ENCODE data around the gene CD86.

DNA sequence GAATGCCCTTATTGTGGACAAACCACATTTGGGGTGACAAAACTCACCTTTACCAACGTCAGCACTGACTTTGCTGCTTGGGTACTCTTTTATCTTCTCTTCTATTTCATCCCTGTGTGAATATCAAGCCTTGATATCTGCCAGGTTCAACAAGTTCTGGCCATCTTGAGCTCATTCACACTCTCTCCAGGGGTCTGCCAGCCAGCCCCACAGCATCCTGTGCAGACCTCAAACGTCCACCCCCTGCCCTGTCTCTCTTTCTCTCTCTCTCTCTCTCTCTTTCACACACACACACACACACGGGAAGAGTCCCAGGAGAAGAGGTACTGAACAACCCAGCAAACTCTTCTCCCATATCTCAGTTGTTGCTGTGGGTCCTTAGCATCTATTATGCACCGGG, 43.8 kb upstream of the CD86 start:
- TF ChIP-seq, protein P1, sequence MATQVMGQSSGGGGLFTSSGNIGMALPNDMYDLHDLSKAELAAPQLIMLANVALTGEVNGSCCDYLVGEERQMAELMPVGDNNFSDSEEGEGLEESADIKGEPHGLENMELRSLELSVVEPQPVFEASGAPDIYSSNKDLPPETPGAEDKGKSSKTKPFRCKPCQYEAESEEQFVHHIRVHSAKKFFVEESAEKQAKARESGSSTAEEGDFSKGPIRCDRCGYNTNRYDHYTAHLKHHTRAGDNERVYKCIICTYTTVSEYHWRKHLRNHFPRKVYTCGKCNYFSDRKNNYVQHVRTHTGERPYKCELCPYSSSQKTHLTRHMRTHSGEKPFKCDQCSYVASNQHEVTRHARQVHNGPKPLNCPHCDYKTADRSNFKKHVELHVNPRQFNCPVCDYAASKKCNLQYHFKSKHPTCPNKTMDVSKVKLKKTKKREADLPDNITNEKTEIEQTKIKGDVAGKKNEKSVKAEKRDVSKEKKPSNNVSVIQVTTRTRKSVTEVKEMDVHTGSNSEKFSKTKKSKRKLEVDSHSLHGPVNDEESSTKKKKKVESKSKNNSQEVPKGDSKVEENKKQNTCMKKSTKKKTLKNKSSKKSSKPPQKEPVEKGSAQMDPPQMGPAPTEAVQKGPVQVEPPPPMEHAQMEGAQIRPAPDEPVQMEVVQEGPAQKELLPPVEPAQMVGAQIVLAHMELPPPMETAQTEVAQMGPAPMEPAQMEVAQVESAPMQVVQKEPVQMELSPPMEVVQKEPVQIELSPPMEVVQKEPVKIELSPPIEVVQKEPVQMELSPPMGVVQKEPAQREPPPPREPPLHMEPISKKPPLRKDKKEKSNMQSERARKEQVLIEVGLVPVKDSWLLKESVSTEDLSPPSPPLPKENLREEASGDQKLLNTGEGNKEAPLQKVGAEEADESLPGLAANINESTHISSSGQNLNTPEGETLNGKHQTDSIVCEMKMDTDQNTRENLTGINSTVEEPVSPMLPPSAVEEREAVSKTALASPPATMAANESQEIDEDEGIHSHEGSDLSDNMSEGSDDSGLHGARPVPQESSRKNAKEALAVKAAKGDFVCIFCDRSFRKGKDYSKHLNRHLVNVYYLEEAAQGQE (IDR thresholded peaks at IDR 0.05; ENCODE audit: low read depth): no peak
- TF ChIP-seq MAX (IDR thresholded peaks at IDR 0.05) (no peak), ZNF274 (IDR thresholded peaks at IDR 0.05; ENCODE audit: low read depth, low read length) (no peak), POLR2AphosphoS5 (IDR thresholded peaks at IDR 0.05; ENCODE audit: low read depth, low read length) (no peak), FOSL1 (IDR thresholded peaks at IDR 0.05; ENCODE audit: low read depth) (no peak), POLR2A (IDR thresholded peaks at IDR 0.05; ENCODE audit: borderline replicate concordance, extremely low read depth, insufficient read depth, insufficient read length) (no peak)
- TF ChIP-seq, protein P2, sequence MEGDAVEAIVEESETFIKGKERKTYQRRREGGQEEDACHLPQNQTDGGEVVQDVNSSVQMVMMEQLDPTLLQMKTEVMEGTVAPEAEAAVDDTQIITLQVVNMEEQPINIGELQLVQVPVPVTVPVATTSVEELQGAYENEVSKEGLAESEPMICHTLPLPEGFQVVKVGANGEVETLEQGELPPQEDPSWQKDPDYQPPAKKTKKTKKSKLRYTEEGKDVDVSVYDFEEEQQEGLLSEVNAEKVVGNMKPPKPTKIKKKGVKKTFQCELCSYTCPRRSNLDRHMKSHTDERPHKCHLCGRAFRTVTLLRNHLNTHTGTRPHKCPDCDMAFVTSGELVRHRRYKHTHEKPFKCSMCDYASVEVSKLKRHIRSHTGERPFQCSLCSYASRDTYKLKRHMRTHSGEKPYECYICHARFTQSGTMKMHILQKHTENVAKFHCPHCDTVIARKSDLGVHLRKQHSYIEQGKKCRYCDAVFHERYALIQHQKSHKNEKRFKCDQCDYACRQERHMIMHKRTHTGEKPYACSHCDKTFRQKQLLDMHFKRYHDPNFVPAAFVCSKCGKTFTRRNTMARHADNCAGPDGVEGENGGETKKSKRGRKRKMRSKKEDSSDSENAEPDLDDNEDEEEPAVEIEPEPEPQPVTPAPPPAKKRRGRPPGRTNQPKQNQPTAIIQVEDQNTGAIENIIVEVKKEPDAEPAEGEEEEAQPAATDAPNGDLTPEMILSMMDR (IDR thresholded peaks at IDR 0.05 in 2 of 3, conservative IDR thresholded peaks at IDR 0.05 in 1 of 3; ENCODE audit: borderline replicate concordance in 1 of 3, insufficient read depth in 1 of 3, low read depth in 2 of 3, low read length in 2 of 3): no peak

Data from HCT116 (cell line).